HG03575 (cell line): ENCODE measurements around the gene GLIPR2.
"Not testable (repeated sequence)": the region's sequence is repeated elsewhere in the genome, so short reads cannot be mapped to it uniquely, and the experiment has no call there.

Experiments
- ATAC-seq: cut with Tn5 transposase; IDR thresholded peaks from one replicate; pipeline ENCODE4 v1.9.1; 2021; ENCODE audit not compliant: unreplicated experiment, insufficient number of reproducible peaks, low FRiP score; ENCODE audit errors: extremely low read depth

GLIPR2 gene

DNA sequence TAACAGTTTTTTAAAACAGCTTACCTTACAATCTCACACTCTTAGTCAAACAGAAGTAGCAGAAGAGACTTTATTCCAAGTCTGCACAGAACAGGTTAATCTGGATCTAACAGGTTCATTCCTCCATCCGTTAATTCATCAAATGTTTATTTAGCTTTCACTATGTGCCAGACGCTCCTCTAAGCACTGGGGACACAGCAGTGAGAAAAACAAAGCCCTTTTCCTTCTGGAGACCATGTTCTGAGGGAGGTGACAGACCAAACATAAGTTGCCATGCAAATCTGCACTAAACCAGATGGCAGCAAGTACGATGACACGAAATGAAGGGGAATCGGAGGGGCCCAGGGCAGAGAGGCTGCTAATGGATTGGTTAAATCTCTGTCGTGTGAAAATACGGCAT, 17.1 kb upstream of the GLIPR2 start:
- ATAC-seq, result no peak

DNA sequence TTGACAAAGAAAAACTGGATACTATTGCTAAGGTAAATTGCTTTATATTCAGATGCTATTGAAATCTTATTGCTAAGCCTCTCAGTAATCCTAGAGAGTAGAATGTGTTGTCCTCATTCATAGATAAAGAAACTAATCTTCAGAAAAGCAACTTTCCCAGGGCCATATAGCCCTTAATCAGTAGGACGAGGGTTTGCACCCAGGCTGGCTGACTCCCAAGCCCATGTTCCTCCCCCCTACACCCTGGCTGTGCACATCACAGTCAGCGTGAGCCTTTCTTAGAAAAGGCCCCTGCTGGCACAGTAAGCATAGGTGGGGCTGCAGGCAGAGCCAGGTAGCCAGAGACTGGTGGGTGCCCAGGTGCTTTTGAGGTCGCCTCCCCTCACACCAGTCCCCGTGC, 15.8 kb upstream of the GLIPR2 start:
- ATAC-seq, result no peak

DNA sequence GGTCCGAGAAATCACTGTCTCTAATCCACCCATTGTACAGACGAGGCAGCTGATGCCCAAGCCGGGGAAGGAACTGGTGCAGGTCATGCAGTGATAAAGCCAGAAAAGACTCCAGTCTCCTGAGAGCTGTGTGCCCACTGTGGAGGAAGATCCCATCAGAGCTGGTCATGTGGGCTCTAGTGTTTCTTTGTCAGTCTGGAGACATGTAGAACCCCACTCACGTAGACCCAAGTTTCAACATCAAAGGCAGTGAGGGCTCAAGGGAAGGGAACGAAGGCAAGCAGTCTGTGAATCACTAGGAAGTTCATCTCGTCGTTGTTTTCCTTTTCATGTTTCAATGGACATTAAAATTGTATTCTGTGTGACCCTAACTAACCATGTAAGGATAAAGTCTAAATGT, 14.6 kb upstream of the GLIPR2 start:
- no peak for ATAC-seq

DNA sequence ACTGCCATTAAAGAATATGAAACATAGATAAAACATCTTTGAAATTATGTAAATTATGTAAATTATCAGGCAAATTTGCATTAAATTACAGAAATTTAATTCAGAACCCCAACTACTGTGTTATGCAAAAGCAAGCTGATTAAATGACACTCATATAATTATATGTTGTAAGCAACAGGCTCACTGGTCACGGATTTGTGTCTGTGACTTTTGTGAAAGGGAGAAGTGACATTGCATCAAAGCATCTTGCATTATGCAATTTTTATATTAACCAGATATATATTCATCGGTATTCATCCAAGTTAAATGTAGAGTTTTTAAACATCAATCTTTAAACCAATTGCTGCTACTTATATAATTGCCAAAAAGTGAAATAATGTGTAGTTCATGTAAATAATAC, 13.0 kb upstream of the GLIPR2 start:
- ATAC-seq, result no peak

DNA sequence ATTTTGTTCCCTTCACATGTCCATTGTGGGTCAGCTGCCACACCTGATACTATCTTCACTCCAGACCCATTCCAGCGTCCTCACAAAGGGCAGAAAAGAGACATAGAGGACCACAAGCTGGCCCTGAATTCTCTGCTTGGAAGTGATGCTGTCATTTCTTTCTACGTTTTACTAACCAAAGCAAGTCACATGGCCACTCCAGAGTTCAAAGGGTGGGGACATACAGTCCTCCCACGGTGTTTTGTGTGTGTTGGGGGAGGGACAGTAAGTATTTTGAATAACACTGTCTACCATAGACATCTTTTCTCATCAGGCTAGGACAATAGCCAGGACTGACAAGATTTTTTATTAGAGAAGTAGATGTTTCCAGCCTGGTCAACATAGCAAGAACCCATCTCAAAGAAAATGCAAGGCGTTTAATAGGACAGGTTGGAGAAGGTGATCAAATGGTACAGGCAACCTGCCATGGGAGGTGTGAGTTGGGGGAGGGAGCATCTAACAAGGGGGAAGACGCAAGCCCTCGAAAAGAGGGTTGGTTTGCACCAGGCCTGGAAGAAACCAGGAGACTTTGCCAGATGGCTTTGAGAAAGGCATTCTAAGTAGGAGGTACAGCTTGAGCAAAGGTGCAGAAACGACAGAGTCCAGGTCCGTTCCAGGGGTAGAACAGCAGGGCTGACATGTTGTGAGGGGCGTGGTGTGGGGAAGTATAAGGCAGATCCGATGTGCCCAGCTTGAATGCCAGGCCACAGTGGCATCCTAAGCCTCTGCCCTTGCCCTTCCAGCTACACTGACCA, 11.3 kb upstream of the GLIPR2 start:
- ATAC-seq, result no peak

DNA sequence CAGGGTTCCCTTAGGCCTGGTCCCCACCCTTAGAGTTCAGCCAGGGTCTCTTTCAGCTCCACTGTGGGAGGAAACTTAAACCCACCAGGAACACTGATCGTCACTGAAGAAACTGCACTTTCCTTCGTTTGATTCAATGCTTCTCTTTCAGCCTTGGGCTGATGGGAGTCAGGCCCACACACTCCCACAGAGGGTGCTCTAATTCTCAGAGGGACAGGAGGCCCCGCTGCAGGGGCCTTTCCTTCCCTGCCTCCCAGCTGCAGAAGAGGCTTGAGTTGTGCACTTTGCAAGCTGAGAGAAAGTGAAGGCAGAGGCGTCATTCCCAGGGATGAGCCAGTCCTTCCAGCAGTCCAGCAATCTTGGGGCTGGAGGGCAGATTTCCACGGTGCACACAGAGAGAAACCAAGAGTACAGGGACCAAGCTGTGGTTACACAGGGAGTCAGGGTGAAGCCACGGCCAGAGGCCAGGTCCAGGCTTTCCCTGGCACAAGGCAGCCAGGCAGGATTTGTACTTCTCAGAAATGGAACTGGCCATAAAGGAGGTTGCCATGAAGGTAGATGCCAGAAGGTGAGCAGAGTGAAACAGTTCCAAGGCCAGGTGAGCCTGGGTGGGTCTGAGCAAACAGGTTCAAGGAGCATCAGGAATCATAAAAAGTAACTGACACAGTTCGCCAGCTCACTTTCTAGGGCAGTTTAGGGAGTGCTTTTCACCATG, 10.4 kb upstream of the GLIPR2 start:
- no peak for ATAC-seq

DNA sequence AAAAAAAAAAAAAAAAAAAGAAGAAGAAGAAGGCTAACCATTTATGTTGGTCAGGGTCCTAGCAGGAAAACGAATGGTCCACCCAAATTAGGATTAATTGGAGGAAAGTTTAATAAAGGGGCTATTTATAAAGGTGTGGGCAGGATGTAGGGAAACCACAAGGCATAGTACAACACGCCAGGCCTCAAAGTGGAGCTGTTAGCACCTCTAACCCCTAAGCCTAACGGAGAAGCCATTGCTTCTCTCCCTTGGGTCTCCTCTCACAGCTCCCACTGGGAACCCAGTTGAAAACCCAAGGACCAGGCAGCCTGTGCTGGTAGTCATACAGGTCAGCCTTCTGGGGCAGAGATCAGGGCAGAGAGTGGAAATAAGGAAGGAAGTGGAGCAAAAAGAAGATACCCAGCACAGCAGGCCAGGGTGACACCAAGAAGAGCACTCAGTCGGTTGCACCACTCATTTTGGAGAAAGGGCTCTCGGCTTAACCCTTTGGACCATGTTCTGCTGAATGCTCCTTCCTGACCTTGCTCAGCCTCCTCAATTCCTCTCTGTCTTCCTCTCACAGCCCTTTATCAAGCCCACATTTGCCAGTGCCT, 8.8 kb upstream of the GLIPR2 start:
- ATAC-seq, result no peak

DNA sequence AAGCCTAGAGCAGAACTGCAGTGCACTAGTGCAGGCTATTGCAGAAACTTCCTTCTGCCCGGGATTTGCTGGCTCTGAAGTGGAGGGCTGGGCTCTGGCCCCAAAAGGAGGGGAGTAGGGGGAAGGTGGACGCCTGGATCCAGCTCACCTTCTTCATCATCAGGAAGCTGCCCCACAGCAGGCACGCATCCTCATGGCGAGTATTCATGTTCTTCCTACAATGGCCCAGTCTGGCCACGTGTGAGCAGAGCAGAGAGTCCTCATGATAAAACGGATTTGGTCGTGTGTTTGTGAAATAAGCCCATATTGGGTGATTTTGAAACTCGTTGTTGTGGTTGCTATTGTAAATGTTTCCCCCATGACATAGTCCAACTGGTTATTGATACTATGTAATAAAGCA, 8.2 kb upstream of the GLIPR2 start:
- no peak for ATAC-seq

DNA sequence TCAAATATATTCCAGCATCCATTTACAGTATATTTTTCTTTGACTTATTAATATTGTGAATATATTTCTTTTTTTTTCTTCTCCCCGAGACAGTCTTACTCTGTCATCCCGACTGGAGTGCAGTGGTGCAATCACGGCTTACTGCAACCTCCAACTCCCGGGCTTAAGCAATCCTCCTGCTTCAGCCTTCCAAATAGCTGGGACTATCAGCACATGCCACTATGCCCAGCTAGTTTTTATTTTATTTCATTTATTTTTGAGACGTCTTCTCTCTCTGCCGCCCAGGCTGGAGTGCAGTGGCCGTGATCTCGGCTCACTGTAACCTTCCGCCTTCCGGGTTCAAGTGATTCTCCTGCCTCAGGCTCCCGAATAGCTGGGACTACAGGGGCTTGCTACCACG, 7.4 kb upstream of the GLIPR2 start:
- no peak for ATAC-seq

DNA sequence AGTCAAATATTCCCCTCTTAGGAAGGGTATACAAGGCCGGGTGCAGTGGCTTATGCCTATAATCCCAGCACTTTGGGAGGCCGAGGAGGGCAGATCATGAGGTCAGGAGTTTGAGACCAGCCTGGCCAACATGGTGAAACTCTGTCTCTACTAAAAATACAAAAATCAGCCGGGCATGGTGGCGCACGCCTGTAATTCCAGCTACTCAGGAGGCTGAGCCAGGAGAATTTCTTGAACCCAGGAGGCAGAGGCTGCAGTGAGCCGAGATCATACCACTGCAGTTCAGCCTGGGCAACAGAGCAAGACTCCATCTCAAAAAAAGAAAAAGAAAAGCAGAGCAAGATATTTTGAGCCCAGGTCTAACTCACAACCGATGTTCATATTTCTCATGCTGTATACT, 4.9 kb upstream of the GLIPR2 start:
- not testable (repeated sequence) for ATAC-seq

DNA sequence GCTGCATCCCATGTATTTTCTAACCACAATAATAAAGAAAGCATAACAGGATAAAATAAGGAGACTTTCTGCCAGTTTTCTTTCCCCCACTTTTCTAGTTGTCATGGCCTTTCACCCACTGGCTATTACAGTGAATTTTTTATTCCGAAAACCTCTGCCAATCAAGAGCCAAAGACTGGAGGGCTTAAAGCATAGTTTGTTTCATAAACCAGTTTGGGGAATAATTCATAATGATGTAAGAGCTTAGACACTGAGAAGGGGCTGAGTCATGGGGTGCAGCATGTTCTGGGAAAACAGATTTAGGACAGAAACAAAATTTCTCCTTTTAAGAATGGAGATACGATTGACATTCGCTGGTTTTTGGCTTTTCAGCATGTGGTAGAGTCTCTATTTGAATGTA, 4.4 kb upstream of the GLIPR2 start:
- ATAC-seq, result no peak

DNA sequence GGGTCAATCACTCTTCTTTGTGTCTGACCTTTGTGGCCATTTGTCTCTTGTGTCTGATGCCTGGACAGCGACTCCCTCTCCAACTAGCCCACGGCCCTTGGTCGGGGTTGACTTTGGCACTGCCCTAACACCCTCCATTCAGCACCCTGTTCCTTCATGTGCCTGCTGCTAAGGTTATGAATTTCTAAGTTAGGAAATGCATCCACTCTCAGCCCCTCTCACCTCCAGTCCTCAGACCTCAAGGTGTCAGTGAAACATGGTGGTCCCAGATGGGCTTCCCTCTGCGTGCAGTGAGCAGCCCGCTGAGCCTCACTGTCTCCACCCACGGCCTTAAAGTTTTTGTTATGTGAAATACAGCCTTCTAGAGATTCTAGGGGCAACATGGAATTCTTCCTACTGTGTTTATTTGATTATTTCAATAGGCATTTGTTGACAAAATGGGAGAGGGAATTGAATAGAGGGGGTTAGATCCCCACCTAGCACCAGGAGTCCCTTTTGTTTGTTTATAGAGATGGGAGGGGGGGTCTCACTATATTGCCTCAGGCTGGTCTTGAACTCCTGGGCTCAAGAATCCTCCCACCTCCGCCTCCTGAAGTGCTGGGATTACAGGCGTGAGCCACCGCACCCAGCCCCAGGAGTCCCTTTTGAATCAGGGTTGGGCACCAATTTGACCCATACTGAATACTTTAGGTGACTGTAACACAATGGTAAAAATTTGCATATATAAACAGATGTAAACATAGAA, 1.6 kb upstream of the GLIPR2 start:
- ATAC-seq, result no peak

DNA sequence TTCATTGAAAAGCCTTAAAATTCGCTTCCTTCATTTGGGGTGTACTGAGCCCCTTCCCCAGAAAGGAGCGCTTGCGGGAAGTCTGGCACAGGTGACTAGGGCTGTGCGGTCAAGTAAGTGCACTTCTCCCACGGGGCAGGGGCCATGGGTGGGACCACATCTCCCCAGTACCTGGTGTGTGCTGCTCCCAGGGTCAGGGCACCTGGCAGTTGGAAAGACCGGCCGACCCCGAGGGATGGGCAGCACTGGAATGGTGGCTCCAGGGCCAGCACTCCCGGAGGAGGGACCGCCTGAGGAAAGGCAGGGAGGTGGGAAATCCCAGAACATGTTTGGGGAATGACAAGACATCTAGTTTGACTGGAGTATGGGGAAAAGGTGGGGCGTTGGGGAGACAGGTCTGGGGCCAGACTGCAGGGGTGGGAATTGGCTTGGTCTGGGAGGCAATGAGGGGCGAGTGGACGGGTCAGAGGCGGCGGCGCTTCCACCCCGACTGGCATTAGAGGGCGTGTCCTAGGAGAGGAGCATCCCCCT, 727 bp upstream of the GLIPR2 start:
- ATAC-seq, result no peak

DNA sequence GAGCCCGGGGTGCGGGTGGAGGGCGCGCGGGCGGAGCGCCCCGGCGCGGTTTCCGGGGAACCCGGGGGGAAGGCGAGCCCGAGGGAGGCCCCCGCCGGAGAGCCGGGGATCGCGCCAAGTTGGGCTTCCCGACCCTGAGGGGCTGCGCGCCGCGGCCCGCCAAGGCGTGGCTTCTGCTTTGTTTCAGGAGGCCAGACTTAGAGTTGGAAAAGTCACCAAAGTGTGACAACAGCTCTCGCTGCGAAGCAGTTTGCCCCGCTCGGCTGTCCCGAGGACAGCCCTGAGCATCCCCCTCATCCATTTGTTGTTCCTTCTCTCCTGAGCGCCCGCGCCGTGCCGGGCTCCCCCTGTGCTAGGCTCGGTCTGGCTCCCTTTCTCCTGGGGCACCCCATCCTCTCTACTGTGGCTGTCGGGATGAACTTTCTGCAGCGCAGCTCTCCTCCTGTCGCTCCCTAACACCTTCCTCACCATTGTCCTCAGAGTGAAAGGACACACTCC, 410 bp downstream of the GLIPR2 start:
- ATAC-seq, result no peak

DNA sequence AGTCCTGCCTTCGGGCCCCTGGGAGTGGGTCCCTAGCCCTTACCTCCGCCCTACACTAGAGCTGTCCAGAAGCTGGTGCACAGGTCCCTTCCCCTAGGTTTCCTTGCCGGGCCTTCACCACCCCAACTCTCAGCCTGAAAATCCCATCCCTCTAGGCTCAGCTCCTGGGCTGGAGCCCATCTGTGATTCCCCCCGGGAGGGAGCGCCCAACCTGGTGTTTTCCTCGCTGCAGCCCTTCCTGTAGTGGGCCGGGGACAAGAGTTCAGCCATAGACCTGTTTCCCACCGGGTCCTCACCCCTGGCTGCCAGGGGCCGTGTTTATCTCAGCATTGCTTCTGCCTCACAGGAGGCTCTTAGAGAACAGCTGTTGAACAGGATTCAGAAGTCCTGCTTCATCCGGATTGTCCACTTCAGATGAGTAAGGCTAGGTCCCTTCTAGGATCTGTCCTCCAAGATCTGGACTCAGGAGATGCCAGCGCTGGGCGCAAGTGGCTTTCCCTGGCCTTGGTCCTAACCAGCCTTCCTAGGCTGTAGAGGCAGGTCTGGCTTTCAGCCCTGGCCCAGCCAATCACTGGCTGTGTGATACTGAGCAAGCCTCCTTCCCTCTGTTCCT, 965 bp downstream of the GLIPR2 start:
- ATAC-seq, result no peak

DNA sequence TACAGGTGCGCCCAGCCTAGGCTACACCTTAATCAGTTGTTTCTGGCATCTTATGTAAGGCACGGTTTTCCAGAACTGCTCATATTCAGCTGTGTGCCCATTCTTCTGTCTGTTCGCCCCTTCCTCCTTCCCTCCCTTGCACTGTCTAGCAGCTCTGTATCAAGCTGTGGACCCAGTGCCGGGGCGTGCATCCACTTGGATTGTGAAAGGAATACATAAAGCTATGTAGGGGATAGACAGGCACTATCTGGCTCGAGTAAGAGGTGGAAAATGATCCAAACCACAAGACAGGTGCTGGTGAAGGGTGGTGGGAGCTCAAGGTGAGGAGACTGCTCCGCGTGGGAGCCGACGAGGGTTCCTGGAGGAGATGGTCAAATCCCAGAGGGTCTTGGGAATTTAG, 2.0 kb downstream of the GLIPR2 start:
- ATAC-seq, result no peak

DNA sequence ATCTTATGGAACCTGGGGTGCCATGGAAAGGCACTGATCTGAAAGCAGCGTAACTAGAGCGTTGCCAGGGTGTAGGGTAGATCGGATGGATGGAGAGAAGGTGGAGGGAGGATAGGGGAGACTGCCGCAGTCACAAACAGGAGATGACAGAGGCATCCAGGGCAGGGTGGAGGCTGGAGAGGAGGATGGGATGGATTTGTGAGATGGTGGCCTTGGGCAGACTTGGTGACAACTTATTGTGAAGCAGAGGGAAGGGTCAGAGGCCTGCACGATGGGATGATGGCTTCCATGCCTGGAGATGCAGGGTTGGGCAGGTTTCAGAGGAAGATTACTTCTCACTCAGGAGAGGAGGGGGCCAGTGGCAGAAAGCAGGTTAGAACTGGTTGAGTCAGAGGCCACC, 2.4 kb downstream of the GLIPR2 start:
- ATAC-seq, result no peak

DNA sequence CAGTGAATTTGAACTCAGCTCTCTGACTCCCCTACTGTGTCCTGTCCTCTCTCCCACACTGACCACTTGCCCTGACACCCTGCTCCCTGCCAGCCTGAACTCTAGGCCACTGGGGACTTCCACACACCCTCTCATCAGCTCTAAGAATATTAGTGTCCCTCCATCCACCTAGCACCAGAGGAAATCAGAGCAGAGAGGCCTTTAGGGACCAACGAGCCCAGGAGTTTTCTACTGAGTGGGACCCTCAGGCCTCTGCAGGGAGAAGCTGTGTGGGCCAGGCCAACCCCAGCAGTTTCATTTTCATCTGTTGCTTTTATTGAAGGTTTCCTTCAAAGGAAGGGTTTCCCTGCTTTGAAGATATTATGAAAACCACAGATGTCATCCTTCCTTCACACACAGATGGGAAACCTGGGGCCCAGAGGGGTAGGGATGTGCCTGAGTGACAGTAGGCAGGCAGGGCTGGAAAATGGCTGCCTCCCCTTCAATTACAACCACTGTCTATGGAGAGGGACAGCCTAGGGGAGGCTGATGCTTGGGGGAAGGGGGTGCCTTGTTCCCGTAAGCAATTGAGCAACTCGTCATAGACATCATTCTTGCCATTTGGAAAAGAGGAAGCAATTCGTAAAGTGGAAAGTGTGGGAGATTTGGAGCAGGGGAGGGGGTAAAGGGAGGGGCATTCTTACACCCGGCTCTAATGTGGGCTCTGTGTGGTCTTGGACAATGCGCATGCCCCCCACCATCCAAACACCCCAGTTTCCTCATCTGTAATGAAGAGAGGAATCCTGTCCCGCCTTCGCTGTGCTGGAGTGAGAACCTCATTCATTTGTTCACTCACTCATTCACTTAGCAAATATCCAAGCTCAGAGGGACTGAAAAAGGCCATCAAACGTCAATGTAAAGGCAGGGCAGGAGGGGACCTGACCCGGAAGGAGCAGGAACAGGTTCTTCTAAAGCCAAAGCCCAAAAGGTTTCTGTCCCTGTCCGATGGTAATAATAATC, 3.9 kb downstream of the GLIPR2 start:
- ATAC-seq, result no peak
